Gastroesophageal sphincter (tissue), 4 donors: ENCODE data around the gene SLC38A10. TPM values are rescaled to one million over a fixed set of nuclear protein-coding genes. Genes with fewer than 3 reads are reported as not detected.

ENCODE experiments used
- ATAC-seq: fragments of 150-250 bp; one replicate; pipeline ENCODE4 v1.9.1; 2016; ENCODE audit warnings: mild to moderate bottlenecking, moderate library complexity
- H3K27ac ChIP-seq, 4 donors: fragments of 200-600 bp; sonication (generic) in 3 of 4; 1 replicate in 3 of 4; 2 replicates in 1 of 4; pipeline ENCODE4 v1.5.1; 2016 to 2019
- H3K27me3 ChIP-seq: fragments of 200-600 bp; sonication (generic); one replicate; pipeline ENCODE4 v1.5.1; 2019
- H3K36me3 ChIP-seq, 2 donors: fragments of 200-600 bp; sonication (generic); one replicate each; pipeline ENCODE4 v1.5.1; 2019; ENCODE audit warnings: control low read depth in 1 of 2
- H3K4me1 ChIP-seq, 3 donors: fragments of 200-600 bp; sonication (generic); 1 replicate in 2 of 3; 2 replicates in 1 of 3; pipeline ENCODE4 v1.5.1; 2016 to 2019; ENCODE audit warnings: control low read depth in 2 of 3
- H3K4me3 ChIP-seq, 2 donors: fragments of 200-600 bp; sonication (generic); one replicate each; pipeline ENCODE4 v1.5.1; 2019; ENCODE audit warnings: mild to moderate bottlenecking in 1 of 2, moderate library complexity in 1 of 2
- H3K9me3 ChIP-seq, 3 donors: fragments of 200-600 bp; sonication (generic); one replicate each; pipeline ENCODE4 v1.5.1; 2017 to 2019; ENCODE audit warnings: control low read depth in 2 of 3
- CTCF ChIP-seq, 4 experiments: fragments of 200-600 bp in 2 of 4; fragments of 450-650 bp in 2 of 4; sonication (generic) in 1 of 4; IDR thresholded peaks; one replicate each; pipeline ENCODE4 v1.5.1; 2017 to 2019; ENCODE audit warnings: antibody characterized with exemption in 4 of 4, mild to moderate bottlenecking in 2 of 4, moderate library complexity in 2 of 4
- EP300 ChIP-seq: sonication (generic); formaldehyde crosslinking; IDR thresholded peaks from one replicate; pipeline ENCODE4 v1.6.1; 2017; ENCODE audit warnings: antibody characterized with exemption, mild to moderate bottlenecking
- POLR2A ChIP-seq, 2 donors: fragments of 450-650 bp; IDR thresholded peaks; one replicate each; pipeline ENCODE4 v1.6.1; 2017; ENCODE audit warnings: antibody characterized with exemption in 2 of 2, mild to moderate bottlenecking in 2 of 2, moderate library complexity in 1 of 2
- POLR2AphosphoS5 ChIP-seq: sonication (generic); formaldehyde crosslinking; IDR thresholded peaks from one replicate; pipeline ENCODE4 v1.6.1; 2017; ENCODE audit warnings: antibody characterized with exemption
- WGBS, 2 donors: methylation state at CpG; one replicate each; pipeline ENCODE4 v1.1.5; 2018; ENCODE audit warnings: low coverage in 1 of 2; 5-methylcytosine and 5-hydroxymethylcytosine counted together
- total RNA-seq, 4 donors: library from RNA; depleted of rRNA; stranded (reverse); fragments of >200 nt; gene quantifications; one replicate each; pipeline ENCODE4 v1.1.0, GENCODE V29; 2016

Gene SLC38A10
- total RNA-seq, 4 donors from 2014 or later: 70.5 to 99.6 (median 81.8) TPM

DNA sequence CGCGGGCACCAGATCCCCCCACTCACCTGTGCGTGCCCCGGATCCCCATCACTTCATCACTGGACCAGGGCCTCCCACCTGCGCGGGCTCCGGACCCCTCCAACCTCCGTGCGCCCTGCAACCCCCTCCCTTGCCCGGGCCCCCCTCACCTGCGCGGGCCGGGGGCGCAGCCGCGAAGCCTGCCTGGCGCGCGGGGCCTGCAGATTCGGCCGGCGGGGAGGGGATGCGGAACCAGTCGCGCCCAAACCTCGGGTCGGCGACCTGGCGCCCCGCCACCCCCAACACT, 72.5 kb downstream of the SLC38A10 start:
- ATAC-seq: no peak
- Histone ChIP-seq H3K36me3 (peaks cover 0 to 20% of the 10 kb centered on the region in 2 donors), H3K27ac (peak overlapping the region in 3 of 4 donors; percentile 41 to 76 (median 41)), H3K27me3 (no peaks in the 10 kb centered on the region), H3K4me1 (peaks cover 5 to 27% (median 17%) of the 10 kb centered on the region in 3 donors), H3K4me3 (peak overlapping the region; percentile 50 to 82), H3K9me3 (peaks cover 0 to 3% (median 0%) of the 10 kb centered on the region in 3 donors)
- 0% methylated on average over 4 of the region's 30 CpGs; no CpG with 5 or more reads in 1 of the 2 donors for WGBS, 2 donors
- TF ChIP-seq POLR2AphosphoS5 (no peak), POLR2A (IDR thresholded peaks at IDR 0.05) (peak in 1 of 2 donors; percentile 13)

- Histone ChIP-seq H3K36me3 (peaks cover 0 to 24% of the 10 kb centered on the region in 2 donors), H3K9me3 (peaks cover 0 to under 1% (median 0%) of the 10 kb centered on the region in 3 donors), H3K4me3 (peak overlapping the region; percentile 50 to 82), H3K27me3 (no peaks in the 10 kb centered on the region), H3K4me1 (peaks cover 5 to 27% (median 17%) of the 10 kb centered on the region in 3 donors), H3K27ac (peak overlapping the region in 3 of 4 donors; percentile 41 to 76 (median 41))
- TF ChIP-seq CTCF (IDR thresholded peaks at IDR 0.05) (no peak), POLR2AphosphoS5 (no peak), EP300 (no peak), POLR2A (IDR thresholded peaks at IDR 0.05) (no peak)
- no CpG with 5 or more reads among the region's 24 CpGs for WGBS, 2 donors
- no peak for ATAC-seq
These were observed 73.1 kb downstream of the SLC38A10 start for GRCh38 chr17:81221842-81222619.

DNA sequence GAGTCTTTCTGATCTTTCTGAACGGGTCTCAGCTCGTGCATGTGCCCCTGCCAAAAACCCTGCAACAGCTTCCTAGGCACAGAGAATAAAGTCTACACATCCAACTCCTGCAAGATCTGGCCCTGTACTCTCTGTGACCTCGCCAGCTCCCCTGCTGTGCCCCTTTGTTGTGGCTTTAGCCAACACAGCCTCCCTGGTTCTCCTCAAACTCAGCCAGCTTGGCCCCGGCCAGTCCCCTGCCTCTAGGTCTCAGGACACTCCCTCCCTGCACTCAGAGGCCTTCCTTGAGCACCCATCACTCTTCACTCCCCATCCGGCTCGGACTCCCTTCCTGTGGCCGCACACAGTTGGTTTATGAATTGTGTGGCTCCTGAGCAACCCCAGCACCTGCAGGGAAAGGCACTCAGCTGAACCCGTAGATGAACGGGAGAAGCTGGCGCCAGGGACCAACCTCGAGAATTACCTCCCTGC, 73.7 kb downstream of the SLC38A10 start:
- TF ChIP-seq POLR2AphosphoS5 (no peak), POLR2A (IDR thresholded peaks at IDR 0.05) (no peak), CTCF (IDR thresholded peaks at IDR 0.05) (no peak), EP300 (no peak)
- peak overlapping the region in 1 of 2 donors; percentile 82 for H3K4me3 ChIP-seq
- peaks cover 5 to 27% (median 17%) of the 10 kb centered on the region in 3 donors for H3K4me1 ChIP-seq
- no peak overlapping the region for H3K27ac ChIP-seq
- no peaks in the 10 kb centered on the region for H3K9me3 ChIP-seq
- H3K27me3 ChIP-seq: no peaks in the 10 kb centered on the region
- H3K36me3 ChIP-seq: peaks cover 0 to 30% of the 10 kb centered on the region in 2 donors
- no peak for ATAC-seq
- 86% methylated on average over 4 of the region's 11 CpGs; no CpG with 5 or more reads in 1 of the 2 donors for WGBS, 2 donors

DNA sequence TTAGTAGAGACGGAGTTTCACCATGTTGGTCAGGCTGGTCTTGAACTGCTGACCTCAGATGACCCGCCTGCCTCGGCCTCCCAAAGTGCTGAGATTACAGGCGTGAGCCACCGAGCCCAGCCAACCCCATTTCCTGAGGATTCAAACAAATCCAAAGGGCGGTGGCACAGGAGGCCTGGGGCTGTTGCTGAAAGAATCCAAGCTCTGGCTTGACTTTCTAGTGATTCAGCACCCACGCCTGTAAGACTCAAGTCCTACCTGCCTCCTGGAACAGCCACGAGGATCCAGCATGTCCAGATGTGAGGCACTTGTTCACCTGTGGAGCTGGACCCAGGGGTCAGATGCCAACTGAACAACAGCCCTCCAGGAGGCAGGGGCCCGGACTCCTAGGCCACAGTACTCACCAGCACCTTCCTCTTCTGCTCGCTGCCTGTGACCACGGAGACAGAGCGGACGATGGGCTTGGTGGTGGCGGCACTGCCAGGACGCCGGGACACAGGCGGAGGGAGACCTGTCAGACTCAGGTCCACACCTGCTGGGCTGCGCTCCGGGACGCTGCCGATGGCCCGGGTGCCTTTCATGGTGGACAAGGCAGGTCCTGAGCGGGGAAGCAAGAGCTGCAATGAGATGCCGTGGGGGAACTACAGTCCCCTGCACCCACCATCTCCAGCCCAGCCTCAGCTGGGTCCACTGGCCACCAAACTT, 75.5 kb downstream of the SLC38A10 start:
- Histone ChIP-seq H3K36me3 (peaks cover 0 to 34% of the 10 kb centered on the region in 2 donors), H3K4me1 (peaks cover 5 to 27% (median 17%) of the 10 kb centered on the region in 3 donors), H3K9me3 (no peaks in the 10 kb centered on the region), H3K4me3 (no peak overlapping the region), H3K27ac (no peak overlapping the region), H3K27me3 (no peaks in the 10 kb centered on the region)
- ATAC-seq: no peak
- no CpG with 5 or more reads among the region's 24 CpGs for WGBS, 2 donors
- TF ChIP-seq EP300 (no peak), POLR2A (IDR thresholded peaks at IDR 0.05) (no peak), POLR2AphosphoS5 (no peak), CTCF (IDR thresholded peaks at IDR 0.05) (no peak)

GRCh38 chr17:81218991-81219390, 76.1 kb downstream of the SLC38A10 start:
- H3K4me1 ChIP-seq: peaks cover 5 to 25% (median 17%) of the 10 kb centered on the region in 3 donors

More at GRCh38 chr17:81218991-81219390, 76.1 kb downstream of the SLC38A10 start:
- 93 to 100% methylated on average over 1 to 3 of the region's 11 CpGs for WGBS, 2 donors
- Histone ChIP-seq H3K27me3 (no peaks in the 10 kb centered on the region), H3K9me3 (no peaks in the 10 kb centered on the region), H3K36me3 (peaks cover 0 to 34% of the 10 kb centered on the region in 2 donors), H3K27ac (no peak overlapping the region), H3K4me3 (no peak overlapping the region)
- no peak for TF ChIP-seq POLR2AphosphoS5
- no peak for TF ChIP-seq EP300
- TF ChIP-seq POLR2A (IDR thresholded peaks at IDR 0.05): no peak
- no peak for TF ChIP-seq CTCF (IDR thresholded peaks at IDR 0.05)
- no peak for ATAC-seq
